Left kidney (tissue), 8 donors: ENCODE results near the gene HIPK1. TPM values are rescaled to one million over a fixed set of nuclear protein-coding genes. Genes with fewer than 3 reads are reported as not detected.

ENCODE experiments used
- DNase-seq: peaks from one replicate; pipeline ENCODE4 v3.0.0-alpha.2; 2013
- long read RNA-seq, 8 donors: transcript quantifications; one replicate each; lab custom pipeline, GENCODE V29; 2026
- polyA plus RNA-seq: library from polyadenylated mRNA; unstranded; fragments of 120-200 nt; gene quantifications from one replicate; pipeline ENCODE4 v1.2.1, GENCODE V29; 2013; ENCODE audit not compliant: insufficient read length

Gene HIPK1
- polyA plus RNA-seq = 45.5 TPM
- long read RNA-seq, donor 1, full-length matches to known transcripts = 1 of 11 reads
- long read RNA-seq, donor 1, partial matches to known transcripts = 10 of 11 reads
- long read RNA-seq, donor 1, other reads (novel, unspliced or antisense) = 0 of 11 reads
- long read RNA-seq, donor 2, full-length matches to known transcripts = 1 of 12 reads
- long read RNA-seq, donor 2, partial matches to known transcripts = 11 of 12 reads
- long read RNA-seq, donor 2, other reads (novel, unspliced or antisense) = 0 of 12 reads
- long read RNA-seq, donor 3, full-length matches to known transcripts = 1 of 7 reads
- long read RNA-seq, donor 3, partial matches to known transcripts = 6 of 7 reads
- long read RNA-seq, donor 3, other reads (novel, unspliced or antisense) = 0 of 7 reads
- long read RNA-seq, donor 4, partial matches to known transcripts = 12 of 12 reads
- long read RNA-seq, donor 4, other reads (novel, unspliced or antisense) = 0 of 12 reads
- long read RNA-seq, donor 5 = 0 reads
- long read RNA-seq, donor 6 = 0 reads
- long read RNA-seq, donor 7, full-length matches to known transcripts = 1 of 1 reads
- long read RNA-seq, donor 7, partial matches to known transcripts = 0 of 1 reads
- long read RNA-seq, donor 7, other reads (novel, unspliced or antisense) = 0 of 1 reads
- long read RNA-seq, donor 8 = 0 reads

GRCh38 chr1:113928941-113929749 is at the start of gene HIPK1:
Gene HIPK1, plus strand, starts transcription at chr1:113929324.
- peak; percentile 95 for DNase-seq

GRCh38 chr1:113879739-113880038 is 49.4 kb upstream of the HIPK1 start:
- DNase-seq = no peak

- DNase-seq = no peak
Measured at GRCh38 chr1:113881661-113882060, 47.5 kb upstream of the HIPK1 start.

- DNase-seq = no peak
Measured at GRCh38 chr1:113886417-113887401, 42.4 kb upstream of the HIPK1 start.

GRCh38 chr1:113887402-113888175 is 41.5 kb upstream of the HIPK1 start, which contains the start of gene BCL2L15:
Gene BCL2L15, minus strand, starts transcription at chr1:113887581. Its CDS starts 206 bp downstream, at chr1:113887375.
- no peak for DNase-seq

- DNase-seq = no peak
Measured at GRCh38 chr1:113890816-113891215, 38.3 kb upstream of the HIPK1 start.

- DNase-seq = no peak
Measured at GRCh38 chr1:113891631-113892220, 37.4 kb upstream of the HIPK1 start.

- no peak for DNase-seq
Measured at GRCh38 chr1:113893267-113893666, 35.9 kb upstream of the HIPK1 start.

GRCh38 chr1:113895098-113895497 is 34.0 kb upstream of the HIPK1 start:
- no peak for DNase-seq

GRCh38 chr1:113895961-113896360 is 33.2 kb upstream of the HIPK1 start:
- DNase-seq = no peak

GRCh38 chr1:113898241-113898814 is 30.8 kb upstream of the HIPK1 start:
- no peak for DNase-seq

- no peak for DNase-seq
Measured at GRCh38 chr1:113899111-113899510, 30.0 kb upstream of the HIPK1 start.

GRCh38 chr1:113901191-113901590 is 27.9 kb upstream of the HIPK1 start:
- no peak for DNase-seq

GRCh38 chr1:113903501-113904292 is 25.4 kb upstream of the HIPK1 start:
- DNase-seq = no peak

- no peak for DNase-seq
Measured at GRCh38 chr1:113904293-113904673, 24.8 kb upstream of the HIPK1 start.

GRCh38 chr1:113904674-113905434 is 24.3 kb upstream of the HIPK1 start, which contains the start of the genes AP4B1 and DCLRE1B:
Gene AP4B1, minus strand, starts transcription at chr1:113904799. Its CDS starts 82 bp downstream, at chr1:113904717.
Gene DCLRE1B, plus strand, starts transcription at chr1:113905326. Its CDS starts 261 bp downstream, at chr1:113905587.
- peak; percentile 99 for DNase-seq

GRCh38 chr1:113905435-113905861 is 23.7 kb upstream of the HIPK1 start:
- DNase-seq = peak; percentile 15
